ENCODE data around the gene FXR2.

The FXR2 gene

DNA sequence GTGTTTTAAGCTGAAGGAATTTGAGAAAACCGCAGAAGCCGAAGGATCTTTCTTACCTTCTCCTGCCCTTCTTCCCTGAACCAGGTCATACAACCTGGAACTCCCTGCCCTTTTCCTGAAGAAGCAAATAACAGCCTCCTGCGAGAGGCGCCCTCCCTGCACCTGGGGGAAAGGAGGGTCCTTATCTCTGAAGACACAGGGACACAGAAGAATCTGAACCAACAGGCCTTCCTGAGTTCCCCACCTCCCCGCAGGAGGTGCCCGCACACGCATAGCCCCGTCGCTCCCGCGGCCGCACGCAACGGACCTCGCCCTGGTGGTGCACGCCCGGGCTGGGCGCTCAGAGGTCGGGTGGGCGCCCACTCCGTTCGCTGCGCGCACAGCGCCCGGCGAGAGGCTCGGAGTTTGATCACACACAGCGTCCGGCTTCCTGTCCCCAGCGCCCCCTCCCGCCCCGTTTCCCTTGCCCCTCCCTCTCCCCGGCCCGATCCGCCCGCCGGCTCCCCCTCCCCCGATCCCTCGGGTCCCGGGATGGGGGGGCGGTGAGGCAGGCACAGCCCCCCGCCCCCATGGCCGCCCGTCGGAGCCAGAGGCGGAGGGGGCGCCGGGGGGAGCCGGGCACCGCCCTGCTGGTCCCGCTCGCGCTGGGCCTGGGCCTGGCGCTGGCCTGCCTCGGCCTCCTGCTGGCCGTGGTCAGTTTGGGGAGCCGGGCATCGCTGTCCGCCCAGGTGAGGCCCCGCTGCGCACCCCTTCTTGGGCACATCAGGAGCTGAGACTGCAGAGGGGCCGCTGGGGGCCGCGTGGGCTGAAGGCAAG is 65.9 kb downstream of the FXR2 start, which contains the start of gene TNFSF12:
TNFSF12 (plus strand) TSS at position 474 of the 816 bp plus-strand sequence; CDS start at position 570, 96 bp downstream.
- peak in 1 of 2 experiments; percentile 35 for DNase-seq
- TF ChIP-seq POLR2A (IDR thresholded peaks at IDR 0.05; ENCODE audit: low read length) (no peak), GATA1 (IDR thresholded peaks at IDR 0.05; ENCODE audit: low read depth, low read length) (no peak)

- DNase-seq: no peak
- no peak for TF ChIP-seq POLR2A (IDR thresholded peaks at IDR 0.05; ENCODE audit: low read length)
- TF ChIP-seq GATA1 (IDR thresholded peaks at IDR 0.05; ENCODE audit: low read depth, low read length): no peak
These were observed 69.8 kb downstream of the FXR2 start for GRCh38 chr17:7544911-7545310.

Data from erythroblast (primary cell).